ENCODE data around the gene KLHL25. TPM values are rescaled to one million over a fixed set of nuclear protein-coding genes. Genes with fewer than 3 reads are reported as not detected.

Gene KLHL25
- total and polyA plus RNA-seq, 2 experiments from 2014 or later: 10.9 to 18.0 TPM

GRCh38 chr15:85757073-85757938 lies 37.4 kb downstream of the KLHL25 start:
- Histone ChIP-seq H3K9me3 (ENCODE audit: low read depth) (no peaks in the 10 kb centered on the region), H3K27me3 (no peaks in the 10 kb centered on the region), H3K27ac (no peak overlapping the region), H3K4me1 (ENCODE audit: low read depth) (peaks cover 6% of the 10 kb centered on the region), H3K4me3 (no peak overlapping the region), H3K36me3 (no peaks in the 10 kb centered on the region)
- TF ChIP-seq CTCF (IDR thresholded peaks at IDR 0.05; ENCODE audit: low read depth, low read length): no peak
- DNase-seq (ENCODE audit: low read depth in 1 of 2, low spot score in 1 of 2): no peak

GRCh38 chr15:85756411-85757072 lies 38.2 kb downstream of the KLHL25 start:
- Histone ChIP-seq H3K27ac (no peak overlapping the region), H3K36me3 (no peaks in the 10 kb centered on the region), H3K27me3 (no peaks in the 10 kb centered on the region), H3K4me1 (ENCODE audit: low read depth) (peaks cover 7% of the 10 kb centered on the region), H3K9me3 (ENCODE audit: low read depth) (no peaks in the 10 kb centered on the region), H3K4me3 (no peak overlapping the region)
- TF ChIP-seq CTCF (IDR thresholded peaks at IDR 0.05; ENCODE audit: low read depth, low read length): no peak
- peak in 1 of 2 donors; percentile 43 for DNase-seq (ENCODE audit: low read depth in 1 of 2, low spot score in 1 of 2)

- DNase-seq (ENCODE audit: low read depth in 1 of 2, low spot score in 1 of 2): no peak
- TF ChIP-seq CTCF (IDR thresholded peaks at IDR 0.05; ENCODE audit: low read depth, low read length): no peak
Measured at GRCh38 chr15:85755942-85756341, 38.8 kb downstream of the KLHL25 start.

GRCh38 chr15:85755471-85755870 lies 39.3 kb downstream of the KLHL25 start:
- Histone ChIP-seq H3K4me1 (ENCODE audit: low read depth) (peaks cover 5% of the 10 kb centered on the region), H3K27ac (no peak overlapping the region), H3K36me3 (no peaks in the 10 kb centered on the region), H3K9me3 (ENCODE audit: low read depth) (no peaks in the 10 kb centered on the region), H3K4me3 (no peak overlapping the region), H3K27me3 (no peaks in the 10 kb centered on the region)
- no peak for DNase-seq (ENCODE audit: low read depth in 1 of 2, low spot score in 1 of 2)
- TF ChIP-seq CTCF (IDR thresholded peaks at IDR 0.05; ENCODE audit: low read depth, low read length): no peak

More at GRCh38 chr15:85755942-85756341, 38.8 kb downstream of the KLHL25 start:
- no peak overlapping the region for H3K27ac ChIP-seq
- no peak overlapping the region for H3K4me3 ChIP-seq
- no peaks in the 10 kb centered on the region for H3K9me3 ChIP-seq (ENCODE audit: low read depth)
- H3K4me1 ChIP-seq (ENCODE audit: low read depth): peaks cover 5% of the 10 kb centered on the region
- H3K27me3 ChIP-seq: no peaks in the 10 kb centered on the region
- H3K36me3 ChIP-seq: no peaks in the 10 kb centered on the region

GRCh38 chr15:85754989-85755388 lies 39.7 kb downstream of the KLHL25 start:
- Histone ChIP-seq H3K9me3 (ENCODE audit: low read depth) (no peaks in the 10 kb centered on the region), H3K36me3 (no peaks in the 10 kb centered on the region), H3K4me3 (no peak overlapping the region), H3K27ac (no peak overlapping the region), H3K27me3 (no peaks in the 10 kb centered on the region), H3K4me1 (ENCODE audit: low read depth) (peaks cover 5% of the 10 kb centered on the region)
- peak in 1 of 2 donors; percentile 46 for DNase-seq (ENCODE audit: low read depth in 1 of 2, low spot score in 1 of 2)
- TF ChIP-seq CTCF (IDR thresholded peaks at IDR 0.05; ENCODE audit: low read depth, low read length): no peak

Data from cardiac muscle cell (in vitro differentiated cells and primary cell).